SK-N-SH (cell line): ENCODE measurements around the gene PHTF1. TPM values are rescaled to one million over a fixed set of nuclear protein-coding genes. Genes with fewer than 3 reads are reported as not detected.
A peak's percentile ranks its signal among the peaks of the same experiment; 100 is the strongest.

Experiments
- CTCF ChIA-PET: fragments of 300-600, 350-600 bp; formaldehyde crosslinking; extraction: SDS; loops from one replicate; lab custom pipeline; 2021; lab: Yijun Ruan, JAX
- POLR2A ChIA-PET: fragments of 350-600 bp; sonication (Branson Sonifier 250); formaldehyde crosslinking; extraction: SDS; loops from one replicate; lab custom pipeline; 2020; ENCODE audit warnings: antibody characterized with exemption, inconsistent platforms; lab: Yijun Ruan, JAX
- DNase-seq: peaks from one replicate; pipeline ENCODE4 v3.0.0; 2012
- H2AFZ ChIP-seq: fragments of 200-600 bp; sonication (generic); 2 replicates; pipeline ENCODE4 v1.8.1; 2016; ENCODE audit warnings: antibody characterized with exemption, mild to moderate bottlenecking, low read depth
- H3F3A ChIP-seq: fragments of 200-600 bp; sonication (generic); replicated peaks from 2 replicates; pipeline ENCODE3; 2016; ENCODE audit warnings: antibody characterized with exemption, mild to moderate bottlenecking; ENCODE audit not compliant: insufficient read depth
- H3K27ac ChIP-seq, 2 experiments: fragments of 200-500 bp in 1 of 2; fragments of 200-600 bp in 1 of 2; sonication (Bioruptor generic) in 1 of 2; sonication (generic), shearing (Covaris generic) in 1 of 2; 2 replicates each; pipeline versions ENCODE4 v1.5.1 to v1.6.1; 2014 to 2016; ENCODE audit warnings: low read depth in 2 of 2, inconsistent platforms in 1 of 2, low read length in 1 of 2, mild to moderate bottlenecking in 1 of 2, mixed read lengths in 1 of 2
- H3K27me3 ChIP-seq: fragments of 200-600 bp; sonication (generic), shearing (Covaris generic); 2 replicates; pipeline ENCODE4 v1.6.1; 2016; ENCODE audit warnings: mixed run types; ENCODE audit not compliant: insufficient read depth
- H3K36me3 ChIP-seq, 2 experiments: fragments of 200-500 bp in 1 of 2; fragments of 200-600 bp in 1 of 2; sonication (Bioruptor generic) in 1 of 2; sonication (generic) in 1 of 2; replicated peaks in 1 of 2; 2 replicates each; pipeline versions ENCODE3 to v1.5.1; 2014 to 2016; ENCODE audit warnings: low read length in 1 of 2, mild to moderate bottlenecking in 1 of 2; ENCODE audit not compliant: insufficient read depth in 2 of 2, control insufficient read depth in 1 of 2
- H3K4me1 ChIP-seq, 2 experiments: fragments of 200-500 bp in 1 of 2; fragments of 200-600 bp in 1 of 2; sonication (Bioruptor generic) in 1 of 2; sonication (generic), shearing (Covaris generic) in 1 of 2; 2 replicates each; pipeline versions ENCODE4 v1.5.1 to v1.6.1; 2014 to 2016; ENCODE audit warnings: low read depth in 1 of 2, low read length in 1 of 2, mixed run types in 1 of 2; ENCODE audit not compliant: insufficient read depth in 2 of 2, control insufficient read depth in 1 of 2
- H3K4me2 ChIP-seq: fragments of 200-600 bp; sonication (generic), shearing (Covaris generic); 2 replicates; pipeline ENCODE4 v1.6.1; 2017; ENCODE audit warnings: mixed run types
- H3K4me3 ChIP-seq, 2 experiments: fragments of 200-500 bp in 1 of 2; fragments of 200-600 bp in 1 of 2; sonication (Bioruptor generic) in 1 of 2; sonication (generic), shearing (Covaris generic) in 1 of 2; 2 replicates each; pipeline versions ENCODE4 v1.5.1 to v1.8.1; 2014 to 2016; ENCODE audit warnings: low read depth in 2 of 2, inconsistent platforms in 1 of 2, low read length in 1 of 2, mild to moderate bottlenecking in 1 of 2, mixed read lengths in 1 of 2, moderate library complexity in 1 of 2
- H3K79me2 ChIP-seq: fragments of 200-600 bp; sonication (generic); 2 replicates; pipeline ENCODE4 v1.8.1; 2017; ENCODE audit warnings: mild to moderate bottlenecking; ENCODE audit not compliant: insufficient read depth
- H3K9ac ChIP-seq: fragments of 200-600 bp; sonication (generic); 2 replicates; pipeline ENCODE4 v1.6.1; 2017; ENCODE audit warnings: mixed run types
- H3K9me2 ChIP-seq: fragments of 200-600 bp; sonication (generic); 2 replicates; pipeline ENCODE4 v1.6.1; 2017; ENCODE audit warnings: mixed run types
- H3K9me3 ChIP-seq: fragments of 200-600 bp; sonication (generic); 2 replicates; pipeline ENCODE4 v1.6.1; 2017; ENCODE audit warnings: mixed run types, mild to moderate bottlenecking, moderate library complexity
- H4K20me1 ChIP-seq: fragments of 200-600 bp; sonication (generic); 2 replicates; pipeline ENCODE4 v1.6.1; 2017; ENCODE audit warnings: mild to moderate bottlenecking, mixed run types; ENCODE audit not compliant: insufficient read depth
- FOXM1 ChIP-seq: IDR thresholded peaks from 2 replicates; pipeline ENCODE4 v1.4.0; 2012; ENCODE audit warnings: low read depth, mild to moderate bottlenecking
- GATA2 ChIP-seq: sonication (generic); formaldehyde crosslinking; IDR thresholded peaks from 2 replicates; pipeline ENCODE4 v1.5.0; 2020; ENCODE audit warnings: mild to moderate bottlenecking, missing genetic modification reagents
- JUND ChIP-seq: IDR thresholded peaks from 2 replicates; pipeline ENCODE4 v1.4.0; 2012
- NFIC ChIP-seq: IDR thresholded peaks from 2 replicates; pipeline ENCODE4 v1.4.0; 2012; ENCODE audit warnings: borderline replicate concordance
- YY1 ChIP-seq: IDR thresholded peaks from 2 replicates; pipeline ENCODE4 v1.4.0; 2012; ENCODE audit warnings: low read depth, mild to moderate bottlenecking
- WGBS: methylation state at CpG from one replicate; pipeline ENCODE4 v1.1.6; 2017; ENCODE audit warnings: low lambda C conversion rate; 5-methylcytosine and 5-hydroxymethylcytosine counted together
- polyA plus RNA-seq, 3 experiments: library from polyadenylated mRNA; depleted of rRNA; stranded (reverse); fragments of >200 nt; gene quantifications; 2 replicates each; pipeline ENCODE4 v1.2.3, GENCODE V29; 2012
- TF ChIP-seq, protein P1 (sequence below): IDR thresholded peaks from 2 replicates; pipeline ENCODE4 v1.4.0; 2012; ENCODE audit warnings: low read depth, borderline replicate concordance
- TF ChIP-seq, protein P2 (sequence below): fragments of 150-350 bp; IDR thresholded peaks from 2 replicates; pipeline ENCODE4 v1.6.1; 2016; ENCODE audit warnings: mild to moderate bottlenecking, low read depth, low read length

The PHTF1 gene
- polyA plus RNA-seq, 1 of the 3 experiments (the other 2 are of a cell fraction) = 10.8 TPM

DNA sequence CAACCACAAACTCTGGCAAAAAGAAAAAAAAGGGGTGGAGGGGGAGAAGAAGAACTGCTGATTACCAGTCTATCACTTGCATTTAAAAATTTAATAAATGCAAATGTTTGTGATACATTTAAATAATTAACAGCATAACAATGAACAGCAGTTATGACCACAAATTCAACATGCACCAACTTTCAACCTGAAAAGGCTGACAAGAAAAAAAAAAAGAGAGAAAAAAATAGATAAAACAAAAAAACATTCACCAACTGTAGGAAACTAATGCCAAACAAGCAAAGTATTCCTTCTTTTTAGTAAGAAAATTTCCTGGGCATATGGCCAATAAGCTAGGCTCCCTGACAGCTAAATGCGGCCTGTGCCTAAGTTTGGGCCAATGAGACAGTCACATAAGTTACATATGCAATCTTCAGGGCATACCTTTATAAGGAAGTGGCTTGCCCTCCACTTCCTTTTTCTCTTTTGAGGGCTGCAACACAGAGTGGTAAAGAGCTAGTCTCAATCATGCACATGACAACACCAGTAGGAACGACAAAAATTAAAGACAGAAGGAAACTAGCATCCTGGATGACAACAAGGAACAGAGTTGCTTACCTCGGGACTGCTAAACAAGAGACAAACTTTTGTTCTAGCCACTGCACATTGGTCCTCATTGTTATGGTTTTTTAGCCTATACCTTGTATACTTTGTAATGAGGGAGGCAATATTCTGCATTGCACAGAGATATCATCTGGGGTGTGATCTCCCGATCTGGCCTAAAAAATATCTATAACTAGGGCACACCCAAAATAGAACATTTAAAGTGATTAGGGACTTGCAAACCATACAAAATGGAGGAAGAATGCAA lies 24.2 kb upstream of the PHTF1 start:
- Histone ChIP-seq H3K27ac (peak overlapping the region in 1 of 2 experiments; percentile 69; a peak in 2 of 4 replicates), H3K9me3 (no peaks in the 10 kb centered on the region), H3K4me1 (peaks cover 17 to 34% of the 10 kb centered on the region in 2 experiments; a peak in 3 of 4 replicates), H3K9me2 (no peaks in the 10 kb centered on the region), H3K4me3 (no peak overlapping the region), H3K4me2 (no peak overlapping the region), H3K9ac (no peak overlapping the region), H4K20me1 (peaks cover 21% of the 10 kb centered on the region; the same call in 1 of the 2 replicates), H3K79me2 (peaks cover 98% of the 10 kb centered on the region), H3F3A (no peaks in the 10 kb centered on the region), H2AFZ (no peak overlapping the region), H3K36me3 (peaks cover 4 to 10% of the 10 kb centered on the region in 2 experiments), H3K27me3 (no peaks in the 10 kb centered on the region)
- CTCF ChIA-PET = interaction anchor here (1.1 kb wide), 1 partner anchor 9 kb away, joined by 3 read pairs; no protein-coding TSS in a partner anchor
- WGBS = 82% methylated on average over 4 of the region's 4 CpGs
- TF ChIP-seq NFIC (peak; percentile 24; the same call in 1 of the 2 replicates), GATA2 (no peak)
- POLR2A ChIA-PET = no interaction called here
- no peak for DNase-seq

DNA sequence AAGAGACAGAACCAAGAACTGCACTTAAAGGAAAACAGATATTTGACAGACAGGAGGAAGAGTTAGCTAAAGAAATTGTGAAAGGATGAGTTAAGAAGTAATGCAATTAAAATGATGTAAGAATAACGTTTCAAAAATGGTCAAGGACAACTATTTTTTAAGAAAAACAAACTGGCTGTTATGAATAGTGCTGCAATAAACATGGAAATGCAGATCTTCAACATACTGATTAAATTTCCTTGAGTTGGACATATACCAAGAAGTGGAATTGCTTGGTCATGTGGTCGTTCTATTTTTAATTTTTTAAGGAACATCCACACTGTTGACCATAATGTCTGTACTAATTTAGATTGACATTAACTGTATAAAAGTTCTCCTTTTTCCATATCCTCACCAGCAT lies 23.1 kb upstream of the PHTF1 start:
- H3K9me3 ChIP-seq = no peaks in the 10 kb centered on the region
- no peaks in the 10 kb centered on the region for H3K9me2 ChIP-seq
- no peak overlapping the region for H2AFZ ChIP-seq
- H3K27ac ChIP-seq = peak overlapping the region; percentile 1 to 69; a peak in 2 of 4 replicates
- peaks cover 5 to 8% of the 10 kb centered on the region in 2 experiments for H3K36me3 ChIP-seq
- ChIA-PET CTCF (no interaction called here), POLR2A (no interaction called here)
- peaks cover 21% of the 10 kb centered on the region; the same call in 1 of the 2 replicates for H4K20me1 ChIP-seq
- 34% methylated on average over 2 of the region's 2 CpGs for WGBS
- H3K4me3 ChIP-seq = no peak overlapping the region
- H3F3A ChIP-seq = no peaks in the 10 kb centered on the region
- H3K4me2 ChIP-seq = no peak overlapping the region
- no peaks in the 10 kb centered on the region for H3K27me3 ChIP-seq
- TF ChIP-seq FOXM1 (no peak), YY1 (no peak), JUND (no peak)
- TF ChIP-seq, protein P1, sequence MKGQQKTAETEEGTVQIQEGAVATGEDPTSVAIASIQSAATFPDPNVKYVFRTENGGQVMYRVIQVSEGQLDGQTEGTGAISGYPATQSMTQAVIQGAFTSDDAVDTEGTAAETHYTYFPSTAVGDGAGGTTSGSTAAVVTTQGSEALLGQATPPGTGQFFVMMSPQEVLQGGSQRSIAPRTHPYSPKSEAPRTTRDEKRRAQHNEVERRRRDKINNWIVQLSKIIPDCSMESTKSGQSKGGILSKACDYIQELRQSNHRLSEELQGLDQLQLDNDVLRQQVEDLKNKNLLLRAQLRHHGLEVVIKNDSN = peak; percentile 45; the same call in 1 of the 2 replicates
- TF ChIP-seq, protein P2, sequence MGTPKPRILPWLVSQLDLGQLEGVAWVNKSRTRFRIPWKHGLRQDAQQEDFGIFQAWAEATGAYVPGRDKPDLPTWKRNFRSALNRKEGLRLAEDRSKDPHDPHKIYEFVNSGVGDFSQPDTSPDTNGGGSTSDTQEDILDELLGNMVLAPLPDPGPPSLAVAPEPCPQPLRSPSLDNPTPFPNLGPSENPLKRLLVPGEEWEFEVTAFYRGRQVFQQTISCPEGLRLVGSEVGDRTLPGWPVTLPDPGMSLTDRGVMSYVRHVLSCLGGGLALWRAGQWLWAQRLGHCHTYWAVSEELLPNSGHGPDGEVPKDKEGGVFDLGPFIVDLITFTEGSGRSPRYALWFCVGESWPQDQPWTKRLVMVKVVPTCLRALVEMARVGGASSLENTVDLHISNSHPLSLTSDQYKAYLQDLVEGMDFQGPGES = no peak
- H3K4me1 ChIP-seq = peaks cover 17 to 34% of the 10 kb centered on the region in 2 experiments; a peak in 3 of 4 replicates
- no peak for DNase-seq
- H3K79me2 ChIP-seq = peaks cover 92% of the 10 kb centered on the region
- no peak overlapping the region for H3K9ac ChIP-seq
